Measurements from ENCODE around the gene TRIP13. TPM values are rescaled to one million over a fixed set of nuclear protein-coding genes. Genes with fewer than 3 reads are reported as not detected.

The TRIP13 gene
- total and polyA plus RNA-seq, 9 of the 15 experiments (the other 6 are each of a cell fraction or from before 2014, with no cell fraction given): 24.1 to 116 (median 53.2) TPM

GRCh38 chr5:911601-912000 lies 18.9 kb downstream of the TRIP13 start:
- Histone ChIP-seq H3K9me3 (replicated peaks; ENCODE audit: control insufficient read depth, insufficient read depth, low read depth, low read length) (no peaks in the 10 kb centered on the region), H3K79me2 (ENCODE audit: control insufficient read depth, insufficient read depth, low read length) (no peaks in the 10 kb centered on the region), H2AFZ (ENCODE audit: low read depth, low read length) (no peak overlapping the region), H3K9me1 (ENCODE audit: control insufficient read depth, insufficient read depth, low read length) (no peaks in the 10 kb centered on the region), H3K9ac (ENCODE audit: insufficient read depth in 1 of 2, low read depth in 2 of 2, low read length in 2 of 2) (no peak overlapping the region), H4K20me1 (replicated peaks; ENCODE audit: control insufficient read depth, insufficient read depth, low read length) (peaks cover 5% of the 10 kb centered on the region; the same call in 1 of the 2 replicates), H3K4me2 (ENCODE audit: insufficient read depth, low read length) (no peak overlapping the region), H3K4me1 (replicated peaks in 1 of 2; ENCODE audit: control insufficient read depth in 2 of 2, insufficient read depth in 2 of 2, low read length in 2 of 2) (peaks cover 0 to 9% of the 10 kb centered on the region in 2 experiments; a peak in 1 of 5 replicates), H3K4me3 (no peak overlapping the region), H3K36me3 (ENCODE audit: control insufficient read depth, insufficient read depth, low read length) (peaks cover 94% of the 10 kb centered on the region), H3K27me3 (ENCODE audit: control insufficient read depth in 2 of 2, insufficient read depth in 2 of 2, low read length in 2 of 2) (no peaks in the 10 kb centered on the region), H3K27ac (ENCODE audit: extremely low read depth, low read depth, low read length) (no peak overlapping the region)
- TF ChIP-seq ZNF395 (CRISPR knock-in tag; IDR thresholded peaks at IDR 0.05) (no peak), HBP1 (CRISPR knock-in tag; IDR thresholded peaks at IDR 0.05) (no peak), NFIC (IDR thresholded peaks at IDR 0.05) (0 out of 2 replicates have a peak, but pooled peaks have one; percentile 25), ZNF124 (CRISPR knock-in tag; IDR thresholded peaks at IDR 0.05) (no peak), MAFG (tag; conservative IDR thresholded peaks at IDR 0.05) (no peak)
- ATAC-seq (no peak), FAIRE-seq (no peak), DNase-seq (ENCODE audit: extremely low read depth in 1 of 4, low spot score in 3 of 4) (no peak)
- intact Hi-C loops (cut with micrococcal nuclease): no loop called here
- WGBS (ENCODE audit: insufficient coverage, low coverage, missing lambda C conversion rate): 95% methylated on average over 10 of the region's 11 CpGs
- POLR2A ChIA-PET: interaction anchor here (1.1 to 1.3 kb wide), 2 partner anchors 10 to 19 kb away, joined by 3 to 4 read pairs; partner anchors contain the start of genes BRD9 and TRIP13
- in situ Hi-C loops (cut with MboI): no loop called here
- CTCF ChIA-PET (ENCODE audit: low intra/inter-chr PET ratio): no interaction called here
- no TSS peak for BruUV-seq (replicated peaks)

All from K562 (cell line).